ENCODE measurements around the gene HAO2.
"Not testable (repeated sequence)": the region's sequence is repeated elsewhere in the genome, so short reads cannot be mapped to it uniquely, and the experiment has no call there.

The HAO2 gene

GRCh38 chr1:119347858-119348257, 20.7 kb upstream of the HAO2 start:
- no peak for DNase-seq

GRCh38 chr1:119348941-119349340, 19.6 kb upstream of the HAO2 start:
- no peak for DNase-seq

GRCh38 chr1:119350866-119351265, 17.7 kb upstream of the HAO2 start:
- not testable (repeated sequence) for DNase-seq

GRCh38 chr1:119351997-119352396, 16.6 kb upstream of the HAO2 start:
- DNase-seq = no peak

- no peak for DNase-seq
Observed at GRCh38 chr1:119353836-119354235, 14.7 kb upstream of the HAO2 start.

GRCh38 chr1:119358636-119359035, 9.9 kb upstream of the HAO2 start:
- DNase-seq = no peak

GRCh38 chr1:119359730-119360129, 8.9 kb upstream of the HAO2 start:
- no peak for DNase-seq

GRCh38 chr1:119361205-119361604, 7.4 kb upstream of the HAO2 start:
- no peak for DNase-seq

GRCh38 chr1:119361620-119362344, 6.8 kb upstream of the HAO2 start:
- no peak for DNase-seq

GRCh38 chr1:119363162-119363561, 5.4 kb upstream of the HAO2 start:
- no peak for DNase-seq

- DNase-seq = no peak
Observed at GRCh38 chr1:119364640-119365039, 3.9 kb upstream of the HAO2 start.

- no peak for DNase-seq
Observed at GRCh38 chr1:119366424-119366823, 2.2 kb upstream of the HAO2 start.

- DNase-seq = no peak
Observed at GRCh38 chr1:119367432-119368124, 1.0 kb upstream of the HAO2 start.

GRCh38 chr1:119370748-119371147, 2.2 kb downstream of the HAO2 start:
- DNase-seq = no peak

- DNase-seq = no peak
Observed at GRCh38 chr1:119371815-119372214, 3.2 kb downstream of the HAO2 start.

GRCh38 chr1:119372503-119373086, 4.0 kb downstream of the HAO2 start:
- DNase-seq = no peak

- no peak for DNase-seq
Observed at GRCh38 chr1:119373465-119373864, 4.9 kb downstream of the HAO2 start.

GRCh38 chr1:119374208-119374874, 5.8 kb downstream of the HAO2 start:
- no peak for DNase-seq

- DNase-seq = no peak
Observed at GRCh38 chr1:119375366-119375765, 6.8 kb downstream of the HAO2 start.

GRCh38 chr1:119376594-119376993, 8.0 kb downstream of the HAO2 start:
- no peak for DNase-seq

GRCh38 chr1:119377594-119377993, 9.0 kb downstream of the HAO2 start:
- DNase-seq = not testable (repeated sequence)

- no peak for DNase-seq
Observed at GRCh38 chr1:119379117-119379516, 10.5 kb downstream of the HAO2 start.

- DNase-seq = no peak
Observed at GRCh38 chr1:119380304-119380703, 11.7 kb downstream of the HAO2 start.
